C4-2B (cell line): Measurements from ENCODE around the gene CEP290.

Experiments used
- ZFX ChIP-seq: fragments of 450-650 bp; IDR thresholded peaks from 2 replicates; pipeline ENCODE4 v1.6.1; 2017
- TF ChIP-seq, protein P1 (sequence below): fragments of 450-650 bp; conservative IDR thresholded peaks from 2 replicates; pipeline ENCODE4 v1.5.1; 2017; ENCODE audit warnings: mild to moderate bottlenecking

DNA sequence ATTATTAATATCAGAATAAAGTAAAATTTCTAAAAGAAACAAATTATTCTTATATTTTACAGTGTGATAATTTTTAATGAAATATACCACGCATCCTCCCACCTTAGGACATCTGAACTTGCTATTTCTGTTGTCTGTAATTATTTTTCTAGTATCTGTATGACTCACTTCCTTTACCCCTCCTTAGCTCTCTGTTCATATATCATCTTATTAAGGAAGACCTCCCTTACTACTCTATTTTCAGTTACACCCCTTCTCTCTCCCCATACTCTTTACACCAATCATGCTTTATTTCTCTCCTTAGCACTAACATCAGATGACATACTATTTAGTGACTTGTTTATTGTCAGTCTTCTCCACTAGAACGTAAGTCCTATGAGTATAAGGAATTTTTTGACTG is 78.5 kb downstream of the CEP290 start:
- TF ChIP-seq, protein P1, sequence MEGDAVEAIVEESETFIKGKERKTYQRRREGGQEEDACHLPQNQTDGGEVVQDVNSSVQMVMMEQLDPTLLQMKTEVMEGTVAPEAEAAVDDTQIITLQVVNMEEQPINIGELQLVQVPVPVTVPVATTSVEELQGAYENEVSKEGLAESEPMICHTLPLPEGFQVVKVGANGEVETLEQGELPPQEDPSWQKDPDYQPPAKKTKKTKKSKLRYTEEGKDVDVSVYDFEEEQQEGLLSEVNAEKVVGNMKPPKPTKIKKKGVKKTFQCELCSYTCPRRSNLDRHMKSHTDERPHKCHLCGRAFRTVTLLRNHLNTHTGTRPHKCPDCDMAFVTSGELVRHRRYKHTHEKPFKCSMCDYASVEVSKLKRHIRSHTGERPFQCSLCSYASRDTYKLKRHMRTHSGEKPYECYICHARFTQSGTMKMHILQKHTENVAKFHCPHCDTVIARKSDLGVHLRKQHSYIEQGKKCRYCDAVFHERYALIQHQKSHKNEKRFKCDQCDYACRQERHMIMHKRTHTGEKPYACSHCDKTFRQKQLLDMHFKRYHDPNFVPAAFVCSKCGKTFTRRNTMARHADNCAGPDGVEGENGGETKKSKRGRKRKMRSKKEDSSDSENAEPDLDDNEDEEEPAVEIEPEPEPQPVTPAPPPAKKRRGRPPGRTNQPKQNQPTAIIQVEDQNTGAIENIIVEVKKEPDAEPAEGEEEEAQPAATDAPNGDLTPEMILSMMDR, result no peak
- TF ChIP-seq ZFX, result no peak
